Spleen (tissue), 7 donors: ENCODE measurements around the gene MOCS1.

ENCODE experiments used
- POLR2A ChIP-seq, 3 donors: fragments of 450-650 bp; IDR thresholded peaks; one replicate each; pipeline ENCODE4 v1.5.1; 2017; ENCODE audit warnings: antibody characterized with exemption in 3 of 3, mild to moderate bottlenecking in 1 of 3
- POLR2AphosphoS5 ChIP-seq, 3 donors: sonication (generic); formaldehyde crosslinking; IDR thresholded peaks; one replicate each; pipeline ENCODE4 v1.5.1; 2017; ENCODE audit warnings: antibody characterized with exemption in 3 of 3
- TF ChIP-seq, protein P1 (sequence below), 11 experiments: fragments of 200-600 bp in 7 of 11; fragments of 450-650 bp in 4 of 11; sonication (generic) in 4 of 11; IDR thresholded peaks in 8 of 11; conservative IDR thresholded peaks in 3 of 11; 1 replicate in 7 of 11; 2 replicates in 4 of 11; pipeline versions ENCODE4 v1.4.0 to v1.8.0; 2016 to 2021; ENCODE audit warnings: antibody characterized with exemption in 11 of 11, inconsistent platforms in 4 of 11, mild to moderate bottlenecking in 1 of 11
- donor health status: DM: no; HTN: no; CAD: no; lungs with moderate emphysema.
- donor health status: DM: no; HTN: no; CAD: no.
- donor health status: DM: no; HTN: no; CAD: no.

DNA sequence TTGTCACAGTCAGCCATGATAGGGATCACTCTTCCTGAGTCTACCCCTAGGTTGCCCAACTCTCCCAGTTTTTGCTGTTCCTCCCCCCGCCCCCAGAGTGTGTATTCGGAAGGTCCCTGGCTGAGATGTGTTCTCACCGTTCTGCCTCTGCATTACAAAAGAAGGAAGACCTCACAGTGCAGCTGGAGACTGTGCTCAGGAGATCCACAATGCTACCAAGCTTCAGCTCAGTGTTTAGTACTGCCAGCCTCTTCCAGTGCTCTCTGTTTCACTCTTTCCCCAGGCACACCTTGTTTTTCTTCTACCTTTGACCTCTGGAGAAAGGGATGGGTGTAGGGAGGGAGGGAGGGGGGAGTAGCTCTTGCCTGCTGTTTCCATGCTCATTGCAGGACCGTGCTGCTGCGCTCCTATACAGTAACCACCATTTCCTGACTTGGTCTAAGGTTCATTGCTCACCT lies 13.4 kb upstream of the MOCS1 start:
- TF ChIP-seq, protein P1, sequence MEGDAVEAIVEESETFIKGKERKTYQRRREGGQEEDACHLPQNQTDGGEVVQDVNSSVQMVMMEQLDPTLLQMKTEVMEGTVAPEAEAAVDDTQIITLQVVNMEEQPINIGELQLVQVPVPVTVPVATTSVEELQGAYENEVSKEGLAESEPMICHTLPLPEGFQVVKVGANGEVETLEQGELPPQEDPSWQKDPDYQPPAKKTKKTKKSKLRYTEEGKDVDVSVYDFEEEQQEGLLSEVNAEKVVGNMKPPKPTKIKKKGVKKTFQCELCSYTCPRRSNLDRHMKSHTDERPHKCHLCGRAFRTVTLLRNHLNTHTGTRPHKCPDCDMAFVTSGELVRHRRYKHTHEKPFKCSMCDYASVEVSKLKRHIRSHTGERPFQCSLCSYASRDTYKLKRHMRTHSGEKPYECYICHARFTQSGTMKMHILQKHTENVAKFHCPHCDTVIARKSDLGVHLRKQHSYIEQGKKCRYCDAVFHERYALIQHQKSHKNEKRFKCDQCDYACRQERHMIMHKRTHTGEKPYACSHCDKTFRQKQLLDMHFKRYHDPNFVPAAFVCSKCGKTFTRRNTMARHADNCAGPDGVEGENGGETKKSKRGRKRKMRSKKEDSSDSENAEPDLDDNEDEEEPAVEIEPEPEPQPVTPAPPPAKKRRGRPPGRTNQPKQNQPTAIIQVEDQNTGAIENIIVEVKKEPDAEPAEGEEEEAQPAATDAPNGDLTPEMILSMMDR (IDR thresholded peaks at IDR 0.05 in 8 of 11, conservative IDR thresholded peaks at IDR 0.05 in 3 of 11): no peak
- TF ChIP-seq POLR2A (IDR thresholded peaks at IDR 0.05) (no peak), POLR2AphosphoS5 (IDR thresholded peaks at IDR 0.05) (no peak)
